HG03175 (cell line): ENCODE data around the gene VAMP5.
"Not testable (repeated sequence)": the region's sequence is repeated elsewhere in the genome, so short reads cannot be mapped to it uniquely, and the experiment has no call there.

Experiments used
- ATAC-seq: cut with Tn5 transposase; IDR thresholded peaks from one replicate; pipeline ENCODE4 v1.9.1; 2021; ENCODE audit warnings: mild to moderate bottlenecking, moderate library complexity; ENCODE audit not compliant: unreplicated experiment

Gene VAMP5, protein sequence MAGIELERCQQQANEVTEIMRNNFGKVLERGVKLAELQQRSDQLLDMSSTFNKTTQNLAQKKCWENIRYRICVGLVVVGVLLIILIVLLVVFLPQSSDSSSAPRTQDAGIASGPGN

DNA sequence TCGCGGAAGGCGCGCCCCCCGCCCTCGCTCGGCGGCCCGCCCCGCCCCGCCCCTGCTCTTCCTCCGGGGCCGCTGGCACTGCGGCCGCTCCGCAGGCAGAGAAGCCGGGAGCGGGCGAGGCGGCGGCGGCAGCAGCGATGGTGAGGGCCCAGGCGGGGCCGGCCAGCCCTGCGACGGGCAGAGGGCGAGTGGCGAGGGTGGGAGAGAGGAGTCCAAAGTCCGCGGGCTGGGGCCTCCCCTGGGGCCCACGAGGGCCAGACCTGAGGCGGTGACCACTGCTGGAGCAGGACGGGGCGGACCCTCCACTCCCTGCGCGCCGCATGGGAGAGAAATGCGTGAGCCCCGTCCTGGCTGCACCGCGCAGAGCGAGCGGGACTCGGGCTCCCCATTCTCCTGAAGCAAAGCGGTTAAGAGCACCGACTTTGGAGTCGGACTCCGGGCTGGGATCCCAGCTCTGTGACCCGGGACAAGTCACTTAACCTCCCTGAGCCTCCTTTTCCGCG, at the start of gene VAMP5:
TSS of gene VAMP5 (plus strand) at position 78 of the 503 bp plus-strand sequence. CDS start at position 138, 60 bp downstream.
- ATAC-seq = no peak

DNA sequence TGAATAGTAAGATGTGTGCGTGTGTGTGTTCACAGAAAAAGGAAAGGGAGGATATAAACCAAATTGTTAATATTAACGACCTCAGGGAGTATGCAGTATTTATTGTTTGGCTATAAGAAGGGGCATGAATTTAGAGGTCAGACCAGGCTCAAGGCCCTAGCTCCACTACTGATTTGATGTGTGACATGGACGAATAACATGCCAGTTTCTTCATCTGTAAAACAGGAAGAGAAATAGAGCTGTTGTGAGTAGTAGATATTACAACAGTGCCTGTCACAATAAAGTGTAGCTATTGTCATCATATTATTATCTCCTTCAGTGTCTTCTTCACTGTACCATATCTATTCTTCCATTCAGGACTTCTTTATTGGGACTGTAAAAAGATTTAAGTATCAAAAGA, 49.4 kb upstream of the VAMP5 start:
- ATAC-seq = no peak

GRCh38 chr2:85536479-85536878, 47.8 kb upstream of the VAMP5 start:
- no peak for ATAC-seq

- no peak for ATAC-seq
These were observed 46.4 kb upstream of the VAMP5 start for GRCh38 chr2:85537600-85538506.

DNA sequence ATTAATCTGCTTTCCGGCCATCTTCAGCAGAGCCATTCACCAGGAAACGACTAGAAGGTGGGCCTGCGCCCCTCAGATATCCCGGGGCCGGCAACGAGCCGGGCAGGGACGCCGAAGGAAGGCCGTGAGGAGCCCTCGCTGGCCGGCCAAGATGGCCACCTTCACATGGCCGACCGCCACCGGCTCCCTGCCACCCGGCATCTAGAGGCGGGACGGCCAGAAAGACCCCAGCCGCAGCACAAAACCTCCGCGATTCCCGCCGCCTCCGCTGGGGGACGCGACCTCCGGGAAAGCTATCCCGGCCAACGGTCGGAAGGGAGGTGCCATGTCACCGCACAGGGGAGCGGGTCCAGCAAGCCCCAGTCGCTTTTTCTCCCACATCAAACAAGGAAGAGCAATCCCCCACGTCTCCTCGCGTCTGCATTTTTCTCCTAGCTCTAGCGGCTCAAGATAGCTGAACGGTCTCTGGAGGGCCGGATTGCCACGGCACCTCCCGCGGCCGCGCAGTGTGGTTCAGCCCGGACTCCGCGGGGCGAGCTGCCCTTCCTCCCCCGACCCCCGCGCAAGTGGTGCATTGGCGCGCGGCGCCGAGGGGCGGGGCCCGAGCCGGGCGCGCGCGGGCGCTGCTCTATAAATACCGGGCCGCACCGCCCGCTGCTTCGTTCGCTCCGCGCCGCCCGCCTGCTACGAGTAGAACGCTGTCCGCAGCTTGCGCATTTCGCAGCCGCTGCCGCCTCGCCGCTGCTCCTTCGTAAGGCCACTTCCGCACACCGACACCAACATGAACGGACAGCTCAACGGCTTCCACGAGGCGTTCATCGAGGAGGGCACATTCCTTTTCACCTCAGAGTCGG, 45.5 kb upstream of the VAMP5 start, which contains the start of gene MAT2A:
TSS of gene MAT2A (plus strand) at position 662 of the 854 bp plus-strand sequence. CDS start at position 782, 120 bp downstream.
- ATAC-seq = peak; percentile 84

GRCh38 chr2:85539361-85540132, 44.7 kb upstream of the VAMP5 start:
- ATAC-seq = peak; percentile 29

DNA sequence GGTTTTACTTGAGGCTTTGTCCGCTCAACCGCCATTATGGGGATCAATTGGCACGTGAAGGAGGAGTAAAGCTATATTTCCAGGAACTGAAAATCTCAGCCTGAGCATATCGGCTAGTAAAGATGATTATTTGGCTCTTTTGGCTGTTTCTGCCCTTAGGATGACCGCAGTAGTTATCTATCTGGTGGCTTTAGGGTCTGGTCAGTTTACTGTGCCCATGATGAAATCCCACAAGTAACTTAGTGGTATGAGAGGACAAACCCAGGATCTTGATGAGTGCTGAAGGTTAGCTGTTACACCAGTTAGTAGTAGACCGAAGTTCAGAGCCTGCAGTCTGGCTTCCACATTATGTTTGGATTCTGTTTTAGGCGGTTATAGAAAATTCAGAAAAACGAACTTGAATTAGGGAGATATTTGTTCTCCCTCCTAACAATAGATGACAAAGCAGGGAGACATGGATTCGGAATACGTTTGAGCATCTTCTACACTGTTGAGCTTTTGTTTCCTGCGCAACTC, 44.0 kb upstream of the VAMP5 start:
- ATAC-seq = no peak

DNA sequence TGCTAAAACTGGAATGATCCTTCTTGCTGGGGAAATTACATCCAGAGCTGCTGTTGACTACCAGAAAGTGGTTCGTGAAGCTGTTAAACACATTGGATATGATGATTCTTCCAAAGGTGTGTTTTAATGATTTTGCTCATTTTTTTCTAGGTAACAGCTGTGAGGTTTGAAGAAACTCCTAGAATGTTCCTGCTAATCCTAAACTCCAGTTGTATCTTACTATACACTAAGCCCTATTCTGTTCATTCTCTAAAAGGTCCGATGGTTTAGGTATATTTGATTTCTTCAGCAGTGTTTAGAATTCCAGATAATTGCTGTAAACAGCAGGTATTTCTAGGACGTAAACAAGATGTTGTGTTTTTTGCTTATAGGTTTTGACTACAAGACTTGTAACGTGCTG, 43.0 kb upstream of the VAMP5 start:
- no peak for ATAC-seq

DNA sequence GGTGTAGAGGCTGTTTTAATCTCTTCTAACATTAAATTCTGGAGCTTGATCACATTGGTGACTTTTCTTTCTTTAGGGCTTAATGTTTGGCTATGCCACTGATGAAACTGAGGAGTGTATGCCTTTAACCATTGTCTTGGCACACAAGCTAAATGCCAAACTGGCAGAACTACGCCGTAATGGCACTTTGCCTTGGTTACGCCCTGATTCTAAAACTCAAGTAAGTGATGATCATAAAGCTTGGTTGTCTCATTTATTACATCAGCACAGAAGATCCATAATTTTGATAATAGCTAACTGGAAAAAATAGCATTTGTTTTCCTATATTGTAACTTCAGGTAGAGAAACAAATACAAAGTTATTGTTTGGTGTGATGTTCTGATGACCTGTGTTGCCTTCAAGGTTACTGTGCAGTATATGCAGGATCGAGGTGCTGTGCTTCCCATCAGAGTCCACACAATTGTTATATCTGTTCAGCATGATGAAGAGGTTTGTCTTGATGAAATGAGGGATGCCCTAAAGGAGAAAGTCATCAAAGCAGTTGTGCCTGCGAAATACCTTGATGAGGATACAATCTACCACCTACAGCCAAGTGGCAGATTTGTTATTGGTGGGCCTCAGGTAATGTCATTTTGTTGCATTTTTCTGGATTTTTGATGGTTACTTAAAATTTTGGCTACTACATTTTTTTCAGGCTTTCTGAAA, 42.3 kb upstream of the VAMP5 start:
- ATAC-seq = no peak

- ATAC-seq = no peak
These were observed 41.5 kb upstream of the VAMP5 start for GRCh38 chr2:85542777-85543176.

- not testable (repeated sequence) for ATAC-seq
These were observed 40.0 kb upstream of the VAMP5 start for GRCh38 chr2:85544254-85544691.

DNA sequence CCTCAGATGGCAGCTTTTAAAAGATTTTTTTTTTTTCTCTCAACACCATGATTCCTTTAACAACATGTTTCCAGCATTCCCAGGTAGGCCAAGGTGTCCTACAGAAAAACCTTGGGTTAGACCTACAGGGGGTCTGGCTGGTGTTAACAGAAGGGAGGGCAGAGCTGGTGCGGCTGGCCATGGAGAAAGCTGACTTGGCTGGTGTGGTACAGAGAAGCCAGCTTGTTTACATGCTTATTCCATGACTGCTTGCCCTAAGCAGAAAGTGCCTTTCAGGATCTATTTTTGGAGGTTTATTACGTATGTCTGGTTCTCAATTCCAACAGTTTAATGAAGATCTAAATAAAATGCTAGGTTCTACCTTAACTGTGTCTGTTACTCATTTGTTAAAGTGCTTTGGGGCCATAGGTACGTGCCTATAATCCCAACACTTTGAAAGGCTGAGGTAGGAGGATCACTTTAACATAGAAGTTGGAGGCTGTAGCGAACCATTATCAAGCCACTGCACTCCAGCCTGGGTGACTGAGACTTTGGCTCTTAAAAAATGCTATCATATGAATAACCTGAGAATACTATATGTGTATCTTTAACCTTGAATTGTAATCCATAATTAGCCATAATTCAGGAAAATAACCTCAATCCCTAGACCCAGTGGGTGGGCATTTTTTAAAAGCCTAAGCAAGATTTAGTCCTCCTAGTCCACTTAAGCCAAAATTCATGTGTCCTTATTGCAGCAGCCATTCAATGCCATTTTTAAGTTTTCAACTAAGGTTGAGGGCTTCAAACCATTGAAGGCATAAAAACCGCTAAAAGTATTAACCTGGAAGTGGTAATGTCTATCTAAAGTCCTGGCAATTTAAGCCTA, 39.1 kb upstream of the VAMP5 start:
- not testable (repeated sequence) for ATAC-seq

DNA sequence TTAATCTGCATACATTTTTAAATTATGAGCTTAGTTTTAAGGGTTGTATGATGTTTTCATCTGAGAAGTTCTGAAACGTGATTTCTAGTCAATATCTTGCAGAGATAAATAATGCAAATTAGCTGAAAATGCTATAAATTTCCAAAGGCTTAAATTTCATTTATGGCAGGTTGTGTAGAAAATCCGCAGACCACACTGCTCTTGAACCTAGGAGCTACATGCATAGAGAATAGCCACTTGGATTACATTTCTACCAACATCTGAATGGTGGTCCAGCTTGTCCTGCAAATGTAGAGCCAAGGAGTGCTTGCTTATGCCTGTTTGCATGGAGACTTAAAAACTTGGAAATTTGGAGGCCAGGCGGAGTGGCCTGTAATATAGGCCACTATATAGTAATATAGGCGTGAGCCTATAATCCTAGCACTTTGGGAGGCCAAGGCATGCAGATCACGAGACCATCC, 38.4 kb upstream of the VAMP5 start:
- no peak for ATAC-seq

GRCh38 chr2:85547089-85547858, 37.0 kb upstream of the VAMP5 start:
- ATAC-seq = no peak

DNA sequence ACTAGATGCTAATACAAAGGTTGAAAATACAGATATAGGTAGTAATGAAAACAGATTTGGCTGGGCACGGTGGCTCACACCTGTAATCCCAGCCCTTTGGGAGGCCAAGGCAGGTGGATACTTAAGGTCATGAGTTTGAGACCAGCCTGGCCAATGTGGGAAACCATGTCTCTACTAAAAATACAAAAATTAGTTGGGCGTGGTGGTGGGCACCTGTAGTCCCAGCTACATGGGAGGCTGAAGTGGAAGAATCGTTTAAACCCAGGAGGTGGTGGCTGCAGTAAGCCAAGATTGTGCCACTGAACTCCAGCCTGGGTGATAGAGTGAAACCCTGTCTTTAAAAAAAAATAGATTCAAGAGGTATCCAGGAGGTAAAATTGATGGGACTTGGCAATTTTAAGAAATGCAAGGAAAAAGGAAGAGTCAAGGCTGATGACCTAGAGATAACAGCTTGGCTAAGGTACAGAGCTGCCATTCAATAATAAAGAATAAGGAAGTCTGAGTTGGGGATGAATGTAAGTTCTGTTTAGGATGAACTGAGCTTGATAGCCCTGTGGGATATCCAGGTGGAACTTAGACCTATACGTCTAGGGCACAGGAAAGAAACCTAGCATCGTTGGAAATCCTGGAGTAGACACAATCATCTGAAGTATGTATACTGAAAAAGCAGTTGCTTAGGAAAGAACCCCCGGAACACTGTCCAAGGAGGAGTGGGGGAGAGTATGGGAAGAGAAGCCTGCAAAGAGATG, 36.2 kb upstream of the VAMP5 start:
- no peak for ATAC-seq

- ATAC-seq = no peak
These were observed 35.7 kb upstream of the VAMP5 start for GRCh38 chr2:85548608-85548900.

DNA sequence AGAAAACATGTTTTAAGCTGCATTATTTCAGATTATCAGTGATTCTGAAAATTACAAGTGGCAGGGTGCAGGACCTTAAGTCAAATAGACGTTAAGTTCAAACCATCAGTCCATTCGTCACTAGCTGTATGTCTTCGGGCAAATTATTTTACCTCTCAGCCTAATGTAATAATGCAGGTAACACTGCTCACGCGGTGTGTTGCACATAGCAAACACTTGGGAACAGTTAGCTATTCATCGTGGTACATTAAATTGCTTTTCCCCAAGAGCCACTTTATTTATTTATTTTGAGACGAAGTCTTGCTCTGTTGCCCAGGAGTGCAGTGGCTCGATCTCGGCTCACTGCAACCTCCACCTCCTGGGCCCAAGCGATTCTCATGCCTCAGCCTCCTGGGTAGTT, 35.1 kb upstream of the VAMP5 start:
- ATAC-seq = no peak
